ENCODE data around the gene DPCD.
A peak's percentile ranks its signal among the peaks of the same experiment; 100 is the strongest.

Gene DPCD

DNA sequence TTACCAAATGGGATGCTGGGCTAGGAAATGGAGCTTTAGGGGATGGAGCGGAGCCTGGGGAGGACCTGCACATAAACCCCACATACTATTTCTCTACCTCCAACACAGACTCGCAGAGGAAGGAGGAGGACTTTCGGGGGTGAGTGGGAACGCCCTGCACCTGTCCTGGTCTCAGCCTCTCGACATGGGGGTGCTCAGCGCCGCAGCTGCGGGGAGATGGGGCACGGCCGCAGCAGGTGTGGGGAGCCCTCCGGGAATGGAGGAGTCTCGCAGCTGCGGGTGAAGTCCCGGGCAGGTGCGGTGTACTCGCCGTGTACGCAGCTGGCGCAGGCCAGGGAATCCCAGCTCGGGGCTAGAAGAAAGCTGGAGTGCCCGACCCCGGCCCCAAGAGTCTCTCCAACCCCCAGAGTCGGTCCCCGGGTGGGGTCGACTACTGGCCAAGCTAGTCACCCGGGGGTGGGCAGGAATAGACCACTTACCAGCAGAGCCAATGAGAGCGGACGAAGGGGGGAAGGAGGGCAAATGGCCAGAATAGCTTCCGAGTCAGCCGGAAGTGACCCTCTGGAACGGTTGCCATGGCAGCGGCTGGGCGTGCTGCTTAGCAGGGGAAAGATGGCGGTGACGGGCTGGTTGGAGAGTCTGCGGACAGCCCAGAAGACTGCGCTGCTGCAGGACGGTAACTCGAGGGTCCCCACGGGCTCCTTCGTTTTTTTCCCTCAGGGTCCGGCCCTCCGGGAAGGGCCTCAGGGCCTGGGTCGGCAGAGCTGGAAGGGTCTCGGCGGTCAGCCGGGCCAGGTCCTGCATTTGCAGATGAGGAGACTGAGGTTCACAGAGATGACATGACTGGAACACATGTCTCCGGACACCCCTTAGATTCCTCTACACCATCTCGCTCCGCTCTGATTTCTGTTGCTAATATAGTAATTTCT, at the start of gene DPCD, which contains the start of gene POLL:
DPCD (plus strand) TSS at position 597 of the 929 bp plus-strand sequence; CDS start at position 613, 16 bp downstream.
POLL (minus strand) TSS at position 533 of the 929 bp plus-strand sequence. CDS start 897 bp downstream, outside the sequence.
- no peak for TF ChIP-seq CTCF (IDR thresholded peaks at IDR 0.05; ENCODE audit: low read length, missing control alignments)
- peak; percentile 95 for DNase-seq (ENCODE audit: low read depth)
- H3K4me3 ChIP-seq (replicated peaks; ENCODE audit: low read depth, low read length) = peak within 1 kb of the TSS; percentile 98

- no peak for TF ChIP-seq CTCF (IDR thresholded peaks at IDR 0.05; ENCODE audit: low read length, missing control alignments)
- DNase-seq (ENCODE audit: low read depth) = no peak
- H3K4me3 ChIP-seq (replicated peaks; ENCODE audit: low read depth, low read length) = no peak overlapping the region
Measured at GRCh38 chr10:101538446-101538845, 49.7 kb upstream of the DPCD start.

DNA sequence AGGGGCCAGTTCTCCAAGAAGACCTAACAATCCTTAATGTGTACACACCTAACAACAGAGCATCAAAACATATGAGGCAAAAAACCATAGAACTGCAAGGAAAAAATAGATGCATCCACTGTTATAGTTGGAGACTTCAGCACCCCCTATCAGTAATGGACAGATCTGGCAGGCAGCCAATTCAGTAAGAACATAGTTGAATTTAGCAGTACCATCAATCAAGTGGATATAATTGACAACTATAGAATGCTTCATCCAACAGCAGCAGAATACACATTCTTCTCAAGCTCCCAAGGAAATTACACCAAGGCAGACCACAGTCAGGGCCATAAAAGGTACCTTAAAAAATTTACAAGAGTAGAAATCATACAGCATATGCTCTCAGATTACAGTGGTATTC, 42.2 kb upstream of the DPCD start:
- H3K4me3 ChIP-seq (replicated peaks; ENCODE audit: low read depth, low read length) = no peak overlapping the region
- no peak for TF ChIP-seq CTCF (IDR thresholded peaks at IDR 0.05; ENCODE audit: low read length, missing control alignments)
- no peak for DNase-seq (ENCODE audit: low read depth)

DNA sequence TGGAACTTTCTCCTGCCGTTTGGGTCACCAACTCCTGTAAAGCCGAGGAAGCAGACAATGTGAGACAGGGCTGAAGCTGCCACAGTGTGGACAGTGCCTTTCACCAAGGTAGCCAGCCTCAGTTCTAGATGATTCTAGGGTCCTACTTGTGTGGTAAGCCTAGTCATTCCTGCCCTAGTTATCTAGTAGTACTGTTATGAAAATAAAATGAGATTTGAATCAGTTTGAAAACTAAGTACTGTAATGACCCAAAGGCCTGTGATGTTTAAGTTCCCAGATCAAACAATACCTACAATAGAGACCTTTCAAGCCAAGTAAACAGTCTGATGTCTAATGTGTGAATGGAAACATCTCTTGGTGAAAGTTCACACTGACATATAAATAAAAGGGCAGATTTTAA, 37.2 kb upstream of the DPCD start:
- no peak overlapping the region for H3K4me3 ChIP-seq (replicated peaks; ENCODE audit: low read depth, low read length)
- TF ChIP-seq CTCF (IDR thresholded peaks at IDR 0.05; ENCODE audit: low read length, missing control alignments) = no peak

DNA sequence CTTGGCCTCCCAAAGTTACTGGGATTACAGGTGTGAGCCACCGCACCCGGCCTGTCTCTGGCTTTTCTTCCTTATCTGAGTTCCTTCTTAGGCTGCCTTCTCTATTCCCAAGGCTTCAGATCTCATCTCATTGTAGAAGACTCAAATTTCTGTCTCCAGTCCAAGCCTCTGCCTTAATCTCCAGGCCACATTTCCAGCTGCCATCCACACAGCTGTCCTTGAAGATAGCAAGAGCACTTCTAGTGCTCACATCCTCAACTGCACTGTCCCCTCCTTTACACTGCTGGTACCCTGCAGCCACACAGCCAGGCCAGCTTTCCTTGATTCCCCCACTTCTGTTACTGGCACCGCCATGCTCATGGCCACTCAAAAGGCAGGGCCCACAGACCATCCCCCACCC, 35.7 kb upstream of the DPCD start:
- TF ChIP-seq CTCF (IDR thresholded peaks at IDR 0.05; ENCODE audit: low read length, missing control alignments) = no peak
- H3K4me3 ChIP-seq (replicated peaks; ENCODE audit: low read depth, low read length) = no peak overlapping the region
- DNase-seq (ENCODE audit: low read depth) = no peak

More for the DNA sequence above, 37.2 kb upstream of the DPCD start:
- no peak for DNase-seq (ENCODE audit: low read depth)

- no peak for TF ChIP-seq CTCF (IDR thresholded peaks at IDR 0.05; ENCODE audit: low read length, missing control alignments)
- no peak overlapping the region for H3K4me3 ChIP-seq (replicated peaks; ENCODE audit: low read depth, low read length)
- no peak for DNase-seq (ENCODE audit: low read depth)
Measured at GRCh38 chr10:101557541-101557940, 30.6 kb upstream of the DPCD start.
